ENCODE data around the gene NPEPL1. TPM values are rescaled to one million over a fixed set of nuclear protein-coding genes. Genes with fewer than 3 reads are reported as not detected.
"Not testable (repeated sequence)": the region's sequence is repeated elsewhere in the genome, so short reads cannot be mapped to it uniquely, and the experiment has no call there.

The NPEPL1 gene
- total RNA-seq, 2 experiments from 2014 or later = 15.4 to 17.1 TPM

- H3K9me3 Mint-ChIP-seq = no peaks in the 10 kb centered on the region
Measured at GRCh38 chr20:58720890-58721289, 28.3 kb downstream of the NPEPL1 start.

GRCh38 chr20:58721951-58722778, 29.6 kb downstream of the NPEPL1 start:
- no peak for DNase-seq
- TF ChIP-seq CTCF (IDR thresholded peaks at IDR 0.05) = no peak
- Mint-ChIP-seq H3K4me1 (ENCODE audit: low read depth) (no peaks in the 10 kb centered on the region), H3K9me3 (peaks cover 1% of the 10 kb centered on the region), H3K36me3 (ENCODE audit: low read depth) (no peaks in the 10 kb centered on the region), H3K27me3 (peaks cover 36% of the 10 kb centered on the region), H3K4me3 (no peak overlapping the region), H3K27ac (no peak overlapping the region)
- CTCF ChIA-PET = no interaction called here
- intact Hi-C loops (cut with micrococcal nuclease) = no loop called here
- POLR2A ChIA-PET = no interaction called here
- no peak for ATAC-seq

More at GRCh38 chr20:58720890-58721289, 28.3 kb downstream of the NPEPL1 start:
- DNase-seq = no peak
- no peak for TF ChIP-seq CTCF (IDR thresholded peaks at IDR 0.05)
- H3K27me3 Mint-ChIP-seq = peaks cover 33% of the 10 kb centered on the region
- ChIA-PET POLR2A (no interaction called here), CTCF (no interaction called here)
- no peak overlapping the region for H3K4me3 Mint-ChIP-seq
- no peak overlapping the region for H3K27ac Mint-ChIP-seq
- no peak for ATAC-seq
- no peaks in the 10 kb centered on the region for H3K36me3 Mint-ChIP-seq (ENCODE audit: low read depth)
- H3K4me1 Mint-ChIP-seq (ENCODE audit: low read depth) = no peaks in the 10 kb centered on the region
- intact Hi-C loops (cut with micrococcal nuclease) = no loop called here

- H3K9me3 Mint-ChIP-seq = peaks cover 1% of the 10 kb centered on the region
- DNase-seq (no peak), ATAC-seq (no peak)
- H3K4me1 Mint-ChIP-seq (ENCODE audit: low read depth) = no peaks in the 10 kb centered on the region
- no peak overlapping the region for H3K4me3 Mint-ChIP-seq
- H3K27ac Mint-ChIP-seq = no peak overlapping the region
- TF ChIP-seq CTCF (IDR thresholded peaks at IDR 0.05) = no peak
- ChIA-PET POLR2A (no interaction called here), CTCF (no interaction called here)
- peaks cover 36% of the 10 kb centered on the region for H3K27me3 Mint-ChIP-seq
- H3K36me3 Mint-ChIP-seq (ENCODE audit: low read depth) = no peaks in the 10 kb centered on the region
- intact Hi-C loops (cut with micrococcal nuclease) = no loop called here
Measured at GRCh38 chr20:58722877-58723627, 30.5 kb downstream of the NPEPL1 start.

- DNase-seq (no peak), ATAC-seq (no peak)
- H3K36me3 Mint-ChIP-seq (ENCODE audit: low read depth) = no peaks in the 10 kb centered on the region
- ChIA-PET POLR2A (no interaction called here), CTCF (no interaction called here)
- H3K9me3 Mint-ChIP-seq = peaks cover 1% of the 10 kb centered on the region
- H3K4me1 Mint-ChIP-seq (ENCODE audit: low read depth) = no peaks in the 10 kb centered on the region
- TF ChIP-seq CTCF (IDR thresholded peaks at IDR 0.05) = no peak
- intact Hi-C loops (cut with micrococcal nuclease) = no loop called here
- no peak overlapping the region for H3K4me3 Mint-ChIP-seq
- H3K27me3 Mint-ChIP-seq = peaks cover 38% of the 10 kb centered on the region
- no peak overlapping the region for H3K27ac Mint-ChIP-seq
Measured at GRCh38 chr20:58723628-58723984, 31.0 kb downstream of the NPEPL1 start.

GRCh38 chr20:58726156-58726555, 33.6 kb downstream of the NPEPL1 start:
- intact Hi-C loops (cut with micrococcal nuclease); H3K27ac Mint-ChIP-seq; POLR2A ChIA-PET; H3K36me3 Mint-ChIP-seq (ENCODE audit: low read depth); ATAC-seq; H3K9me3 Mint-ChIP-seq; H3K4me1 Mint-ChIP-seq (ENCODE audit: low read depth); H3K4me3 Mint-ChIP-seq; DNase-seq; CTCF ChIA-PET: not testable (repeated sequence)
- peaks cover 39% of the 10 kb centered on the region for H3K27me3 Mint-ChIP-seq
